Measurements from ENCODE around the gene SLC19A1.

DNA sequence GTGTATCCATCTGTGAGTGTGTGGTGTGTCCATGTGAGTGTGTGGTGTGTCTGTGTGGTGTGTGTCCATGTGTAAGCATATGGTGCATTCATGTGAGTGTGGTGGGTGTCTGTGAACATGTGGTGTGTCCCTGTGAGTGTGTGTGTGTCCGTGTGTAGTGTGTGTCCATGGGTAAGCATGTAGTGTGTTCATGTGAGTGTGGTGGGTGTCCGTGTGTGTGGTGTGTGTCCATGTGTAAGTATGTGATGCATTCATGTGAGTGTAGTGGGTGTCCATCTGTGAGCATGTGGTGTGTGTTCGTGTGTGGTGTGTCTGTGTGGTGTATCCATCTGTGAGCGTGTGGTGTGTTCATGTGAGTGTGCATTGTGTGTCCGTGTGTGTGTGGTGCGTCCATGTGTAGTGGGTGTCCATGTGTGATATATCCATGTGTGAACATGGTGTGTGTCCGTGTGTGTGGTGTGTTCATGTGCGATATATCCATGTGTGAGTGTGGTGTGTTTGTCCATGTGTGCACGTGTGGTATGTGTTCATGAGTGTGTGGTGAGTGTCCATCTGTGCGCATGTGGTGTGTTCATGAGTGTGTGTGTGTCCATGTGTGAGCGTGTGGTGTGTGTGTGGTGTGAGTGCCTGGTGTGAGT, 12.3 kb downstream of the SLC19A1 start:
- TF ChIP-seq YY1 (IDR thresholded peaks at IDR 0.05; ENCODE audit: low read depth) (no peak), SIN3A (IDR thresholded peaks at IDR 0.05; ENCODE audit: borderline replicate concordance, low read depth, low read length) (no peak), TAF1 (IDR thresholded peaks at IDR 0.05; ENCODE audit: borderline replicate concordance, low read depth, low read length) (no peak), POLR2AphosphoS5 (IDR thresholded peaks at IDR 0.05; ENCODE audit: low read depth, low read length) (no peak), EP300 (IDR thresholded peaks at IDR 0.05; ENCODE audit: borderline replicate concordance in 1 of 2, low read depth in 1 of 2, low read length in 1 of 2) (no peak), EZH2phosphoT487 (IDR thresholded peaks at IDR 0.05; ENCODE audit: borderline replicate concordance, low read depth) (no peak), SMC3 (IDR thresholded peaks at IDR 0.05; ENCODE audit: low read depth, low read length) (no peak), RXRA (IDR thresholded peaks at IDR 0.05; ENCODE audit: borderline replicate concordance, low read depth) (no peak)
- TF ChIP-seq, protein P1, sequence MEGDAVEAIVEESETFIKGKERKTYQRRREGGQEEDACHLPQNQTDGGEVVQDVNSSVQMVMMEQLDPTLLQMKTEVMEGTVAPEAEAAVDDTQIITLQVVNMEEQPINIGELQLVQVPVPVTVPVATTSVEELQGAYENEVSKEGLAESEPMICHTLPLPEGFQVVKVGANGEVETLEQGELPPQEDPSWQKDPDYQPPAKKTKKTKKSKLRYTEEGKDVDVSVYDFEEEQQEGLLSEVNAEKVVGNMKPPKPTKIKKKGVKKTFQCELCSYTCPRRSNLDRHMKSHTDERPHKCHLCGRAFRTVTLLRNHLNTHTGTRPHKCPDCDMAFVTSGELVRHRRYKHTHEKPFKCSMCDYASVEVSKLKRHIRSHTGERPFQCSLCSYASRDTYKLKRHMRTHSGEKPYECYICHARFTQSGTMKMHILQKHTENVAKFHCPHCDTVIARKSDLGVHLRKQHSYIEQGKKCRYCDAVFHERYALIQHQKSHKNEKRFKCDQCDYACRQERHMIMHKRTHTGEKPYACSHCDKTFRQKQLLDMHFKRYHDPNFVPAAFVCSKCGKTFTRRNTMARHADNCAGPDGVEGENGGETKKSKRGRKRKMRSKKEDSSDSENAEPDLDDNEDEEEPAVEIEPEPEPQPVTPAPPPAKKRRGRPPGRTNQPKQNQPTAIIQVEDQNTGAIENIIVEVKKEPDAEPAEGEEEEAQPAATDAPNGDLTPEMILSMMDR (IDR thresholded peaks at IDR 0.05) = no peak
- TF ChIP-seq, protein P2, sequence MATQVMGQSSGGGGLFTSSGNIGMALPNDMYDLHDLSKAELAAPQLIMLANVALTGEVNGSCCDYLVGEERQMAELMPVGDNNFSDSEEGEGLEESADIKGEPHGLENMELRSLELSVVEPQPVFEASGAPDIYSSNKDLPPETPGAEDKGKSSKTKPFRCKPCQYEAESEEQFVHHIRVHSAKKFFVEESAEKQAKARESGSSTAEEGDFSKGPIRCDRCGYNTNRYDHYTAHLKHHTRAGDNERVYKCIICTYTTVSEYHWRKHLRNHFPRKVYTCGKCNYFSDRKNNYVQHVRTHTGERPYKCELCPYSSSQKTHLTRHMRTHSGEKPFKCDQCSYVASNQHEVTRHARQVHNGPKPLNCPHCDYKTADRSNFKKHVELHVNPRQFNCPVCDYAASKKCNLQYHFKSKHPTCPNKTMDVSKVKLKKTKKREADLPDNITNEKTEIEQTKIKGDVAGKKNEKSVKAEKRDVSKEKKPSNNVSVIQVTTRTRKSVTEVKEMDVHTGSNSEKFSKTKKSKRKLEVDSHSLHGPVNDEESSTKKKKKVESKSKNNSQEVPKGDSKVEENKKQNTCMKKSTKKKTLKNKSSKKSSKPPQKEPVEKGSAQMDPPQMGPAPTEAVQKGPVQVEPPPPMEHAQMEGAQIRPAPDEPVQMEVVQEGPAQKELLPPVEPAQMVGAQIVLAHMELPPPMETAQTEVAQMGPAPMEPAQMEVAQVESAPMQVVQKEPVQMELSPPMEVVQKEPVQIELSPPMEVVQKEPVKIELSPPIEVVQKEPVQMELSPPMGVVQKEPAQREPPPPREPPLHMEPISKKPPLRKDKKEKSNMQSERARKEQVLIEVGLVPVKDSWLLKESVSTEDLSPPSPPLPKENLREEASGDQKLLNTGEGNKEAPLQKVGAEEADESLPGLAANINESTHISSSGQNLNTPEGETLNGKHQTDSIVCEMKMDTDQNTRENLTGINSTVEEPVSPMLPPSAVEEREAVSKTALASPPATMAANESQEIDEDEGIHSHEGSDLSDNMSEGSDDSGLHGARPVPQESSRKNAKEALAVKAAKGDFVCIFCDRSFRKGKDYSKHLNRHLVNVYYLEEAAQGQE (IDR thresholded peaks at IDR 0.05; ENCODE audit: low read depth, low read length) = no peak
- TF ChIP-seq, protein P3, sequence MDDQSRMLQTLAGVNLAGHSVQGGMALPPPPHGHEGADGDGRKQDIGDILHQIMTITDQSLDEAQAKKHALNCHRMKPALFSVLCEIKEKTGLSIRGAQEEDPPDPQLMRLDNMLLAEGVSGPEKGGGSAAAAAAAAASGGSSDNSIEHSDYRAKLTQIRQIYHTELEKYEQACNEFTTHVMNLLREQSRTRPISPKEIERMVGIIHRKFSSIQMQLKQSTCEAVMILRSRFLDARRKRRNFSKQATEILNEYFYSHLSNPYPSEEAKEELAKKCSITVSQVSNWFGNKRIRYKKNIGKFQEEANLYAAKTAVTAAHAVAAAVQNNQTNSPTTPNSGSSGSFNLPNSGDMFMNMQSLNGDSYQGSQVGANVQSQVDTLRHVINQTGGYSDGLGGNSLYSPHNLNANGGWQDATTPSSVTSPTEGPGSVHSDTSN (IDR thresholded peaks at IDR 0.05) = no peak
- TF ChIP-seq, protein P4, sequence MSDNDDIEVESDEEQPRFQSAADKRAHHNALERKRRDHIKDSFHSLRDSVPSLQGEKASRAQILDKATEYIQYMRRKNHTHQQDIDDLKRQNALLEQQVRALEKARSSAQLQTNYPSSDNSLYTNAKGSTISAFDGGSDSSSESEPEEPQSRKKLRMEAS (IDR thresholded peaks at IDR 0.05; ENCODE audit: low read depth) = no peak

Measured in SK-N-SH (cell line).